ENCODE results near the gene KCTD8.
A peak's percentile ranks its signal among the peaks of the same experiment; 100 is the strongest.

KCTD8 gene

GRCh38 chr4:44159991-44160390 lies 288.6 kb downstream of the KCTD8 start:
- no peak for TF ChIP-seq CTCF (IDR thresholded peaks at IDR 0.05; ENCODE audit: low read depth, low read length)
- DNase-seq (ENCODE audit: low read depth, low spot score), result no peak
- in situ Hi-C loops (cut with HindIII; ENCODE audit: low sequenced_read_pairs), result no loop called here
- no peak overlapping the region for H3K4me3 ChIP-seq (ENCODE audit: low read depth, low read length)

DNA sequence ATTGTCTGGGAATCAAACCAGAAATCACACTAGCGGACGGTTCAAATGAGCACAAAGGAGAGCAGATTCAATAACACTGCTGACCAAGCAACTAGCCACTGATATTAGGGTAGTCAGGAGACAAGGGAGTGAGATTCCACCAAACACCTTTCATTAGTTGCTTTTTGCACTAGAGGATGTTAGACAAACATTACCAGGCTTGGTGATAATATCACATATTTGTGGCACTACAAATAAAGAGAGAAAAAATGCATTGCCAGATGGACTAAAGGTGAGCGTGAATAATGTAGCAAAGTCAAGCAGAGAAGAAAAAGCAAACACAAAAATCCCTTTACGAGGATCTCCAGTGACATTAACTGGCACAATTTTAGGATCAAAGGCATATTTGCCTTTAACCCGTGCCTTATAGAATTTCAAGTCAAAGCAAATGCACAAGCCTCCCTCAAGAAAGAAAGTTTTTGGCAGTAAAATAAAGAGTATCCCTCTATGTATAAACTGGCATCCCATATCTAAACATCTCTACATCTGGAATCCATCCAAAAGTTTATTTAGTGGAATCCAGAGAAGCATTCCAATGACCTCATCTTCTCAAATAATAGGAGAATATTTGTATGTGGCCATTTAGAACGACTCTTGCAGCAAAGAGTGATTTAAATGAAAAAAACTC lies 290.9 kb downstream of the KCTD8 start:
- no peak for TF ChIP-seq CTCF (IDR thresholded peaks at IDR 0.05; ENCODE audit: low read depth, low read length)
- in situ Hi-C loops (cut with HindIII; ENCODE audit: low sequenced_read_pairs), result no loop called here
- H3K4me3 ChIP-seq (ENCODE audit: low read depth, low read length), result no peak overlapping the region
- peak; percentile 68 for DNase-seq (ENCODE audit: low read depth, low spot score)

DNA sequence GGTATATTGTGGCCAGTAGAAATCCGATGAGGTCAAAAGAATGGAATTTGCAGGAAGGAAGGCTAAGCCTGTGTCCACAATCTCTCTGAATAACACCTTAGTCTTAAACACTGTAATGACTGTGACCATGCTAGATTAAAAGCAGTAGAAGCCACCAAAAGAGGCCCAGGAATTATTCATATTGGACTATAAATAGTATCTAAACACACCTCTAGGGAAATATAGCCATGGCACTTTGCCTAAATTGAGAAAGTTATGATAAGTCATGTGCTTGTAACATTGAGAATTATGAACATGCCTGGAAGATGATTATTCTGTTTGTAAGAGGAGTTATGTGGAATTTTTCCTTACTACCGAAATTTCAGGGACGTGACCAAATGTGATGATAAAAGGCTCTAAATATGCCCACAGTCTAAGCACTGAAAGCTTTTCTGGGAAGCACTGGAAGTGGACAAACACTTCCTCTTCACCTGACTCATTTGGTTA lies 298.5 kb downstream of the KCTD8 start:
- in situ Hi-C loops (cut with HindIII; ENCODE audit: low sequenced_read_pairs), result no loop called here
- DNase-seq (ENCODE audit: low read depth, low spot score), result peak; percentile 44
- no peak overlapping the region for H3K4me3 ChIP-seq (ENCODE audit: low read depth, low read length)
- no peak for TF ChIP-seq CTCF (IDR thresholded peaks at IDR 0.05; ENCODE audit: low read depth, low read length)

DNA sequence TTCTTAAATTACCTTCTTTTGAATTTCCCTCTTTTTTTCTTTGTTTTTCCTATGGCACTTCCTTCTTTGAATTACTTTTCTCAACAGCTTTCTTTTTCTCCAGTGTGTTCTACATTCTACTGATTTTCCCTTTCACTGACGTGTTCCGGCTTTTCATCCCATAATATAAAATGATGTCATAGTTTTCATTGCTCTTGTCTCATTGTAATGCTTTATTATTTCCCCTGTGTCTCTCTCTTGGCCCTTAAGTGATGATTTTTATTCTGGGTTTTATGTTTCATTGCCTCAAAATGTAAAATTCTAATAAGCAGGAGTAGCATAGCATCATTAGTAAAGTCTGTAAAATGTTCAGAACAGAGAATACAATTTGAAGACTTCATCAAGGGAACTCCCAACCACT lies 299.3 kb downstream of the KCTD8 start:
- in situ Hi-C loops (cut with HindIII; ENCODE audit: low sequenced_read_pairs), result no loop called here
- no peak for DNase-seq (ENCODE audit: low read depth, low spot score)
- TF ChIP-seq CTCF (IDR thresholded peaks at IDR 0.05; ENCODE audit: low read depth, low read length), result no peak
- H3K4me3 ChIP-seq (ENCODE audit: low read depth, low read length), result no peak overlapping the region

DNA sequence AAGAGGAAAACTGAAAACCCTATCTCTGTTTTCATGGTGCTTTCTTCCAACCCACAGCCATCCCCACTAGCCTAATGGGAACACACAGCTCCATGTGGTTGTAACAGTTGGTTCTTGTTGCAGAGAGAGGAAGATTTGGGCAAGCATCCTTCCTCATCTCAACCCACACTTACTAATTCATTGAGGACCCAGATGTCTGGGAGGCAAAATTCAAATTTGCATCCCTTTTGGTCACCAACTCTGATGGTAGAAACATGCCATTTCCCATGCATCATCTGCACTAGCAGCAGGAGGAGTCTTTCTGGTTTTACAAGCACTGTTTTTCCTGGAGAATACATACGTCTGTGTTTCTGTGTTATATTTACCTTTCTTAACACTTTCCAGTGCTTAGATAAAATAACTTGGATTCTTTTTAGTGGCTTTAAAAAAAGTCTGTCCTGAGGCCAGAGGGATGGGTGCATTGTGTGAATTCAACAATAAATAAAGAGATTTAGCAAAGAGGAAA lies 301.0 kb downstream of the KCTD8 start:
- TF ChIP-seq CTCF (IDR thresholded peaks at IDR 0.05; ENCODE audit: low read depth, low read length), result no peak
- H3K4me3 ChIP-seq (ENCODE audit: low read depth, low read length), result no peak overlapping the region
- no peak for DNase-seq (ENCODE audit: low read depth, low spot score)
- in situ Hi-C loops (cut with HindIII; ENCODE audit: low sequenced_read_pairs), result no loop called here

DNA sequence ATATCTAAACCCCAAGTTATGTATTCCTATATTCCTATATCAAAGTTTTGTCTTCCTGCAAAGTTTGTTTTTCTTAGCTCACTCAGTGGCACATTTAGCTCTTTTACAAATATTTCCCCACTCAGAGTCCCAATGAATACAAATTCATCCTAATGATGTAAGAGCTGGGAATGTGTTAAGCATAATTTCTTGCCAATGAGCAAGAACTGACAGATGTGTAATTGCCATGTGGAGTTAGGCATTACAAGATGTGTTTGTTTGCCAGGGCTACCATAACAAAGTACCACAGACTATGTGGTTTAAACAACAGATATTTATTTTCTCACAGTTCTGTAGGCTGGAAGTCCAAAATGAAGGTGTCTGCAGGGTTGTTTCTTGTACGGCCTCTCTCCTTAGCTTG lies 302.1 kb downstream of the KCTD8 start:
- no peak for DNase-seq (ENCODE audit: low read depth, low spot score)
- TF ChIP-seq CTCF (IDR thresholded peaks at IDR 0.05; ENCODE audit: low read depth, low read length), result no peak
- no peak overlapping the region for H3K4me3 ChIP-seq (ENCODE audit: low read depth, low read length)
- in situ Hi-C loops (cut with HindIII; ENCODE audit: low sequenced_read_pairs), result no loop called here
